ENCODE measurements around the gene CYTH3.
"Not testable (repeated sequence)": the region's sequence is repeated elsewhere in the genome, so short reads cannot be mapped to it uniquely, and the experiment has no call there.

CYTH3 gene

GRCh38 chr7:6272481-6273323 is at the start of gene CYTH3:
CYTH3 (minus strand) TSS chr7:6272624; CDS start chr7:6272507, 117 bp downstream.
- in situ Hi-C loops (cut with HindIII; ENCODE audit: low sequenced_read_pairs), result no loop called here

- in situ Hi-C loops (cut with HindIII; ENCODE audit: low sequenced_read_pairs), result no loop called here
Measured at GRCh38 chr7:6320791-6321190, 48.4 kb upstream of the CYTH3 start.

- in situ Hi-C loops (cut with HindIII; ENCODE audit: low sequenced_read_pairs), result loop anchor here (10.0 kb wide), 1 partner anchor 173 kb away; no protein-coding TSS in a partner anchor
Measured at GRCh38 chr7:6317797-6318438, 45.5 kb upstream of the CYTH3 start.

GRCh38 chr7:6316226-6316625 is 43.8 kb upstream of the CYTH3 start:
- in situ Hi-C loops (cut with HindIII; ENCODE audit: low sequenced_read_pairs), result loop anchor here (10.0 kb wide), 1 partner anchor 171 kb away; no protein-coding TSS in a partner anchor

- in situ Hi-C loops (cut with HindIII; ENCODE audit: low sequenced_read_pairs), result loop anchor here (10.0 kb wide), 1 partner anchor 171 kb away; no protein-coding TSS in a partner anchor
Measured at GRCh38 chr7:6315746-6316145, 43.3 kb upstream of the CYTH3 start.

- in situ Hi-C loops (cut with HindIII; ENCODE audit: low sequenced_read_pairs), result loop anchor here (10.0 kb wide), 1 partner anchor 166 kb away; no protein-coding TSS in a partner anchor
Measured at GRCh38 chr7:6310271-6310993, 38.0 kb upstream of the CYTH3 start.

- in situ Hi-C loops (cut with HindIII; ENCODE audit: low sequenced_read_pairs), result no loop called here
Measured at GRCh38 chr7:6307762-6308161, 35.3 kb upstream of the CYTH3 start.

GRCh38 chr7:6306471-6306870 is 34.0 kb upstream of the CYTH3 start:
- in situ Hi-C loops (cut with HindIII; ENCODE audit: low sequenced_read_pairs), result no loop called here

GRCh38 chr7:6305330-6305729 is 32.9 kb upstream of the CYTH3 start:
- in situ Hi-C loops (cut with HindIII; ENCODE audit: low sequenced_read_pairs), result no loop called here

- in situ Hi-C loops (cut with HindIII; ENCODE audit: low sequenced_read_pairs), result not testable (repeated sequence)
Measured at GRCh38 chr7:6301446-6301845, 29.0 kb upstream of the CYTH3 start.

- in situ Hi-C loops (cut with HindIII; ENCODE audit: low sequenced_read_pairs), result no loop called here
Measured at GRCh38 chr7:6299774-6300173, 27.4 kb upstream of the CYTH3 start.

GRCh38 chr7:6294839-6295238 is 22.4 kb upstream of the CYTH3 start:
- in situ Hi-C loops (cut with HindIII; ENCODE audit: low sequenced_read_pairs), result no loop called here

- in situ Hi-C loops (cut with HindIII; ENCODE audit: low sequenced_read_pairs), result no loop called here
Measured at GRCh38 chr7:6293202-6293601, 20.8 kb upstream of the CYTH3 start.

GRCh38 chr7:6291941-6292340 is 19.5 kb upstream of the CYTH3 start:
- in situ Hi-C loops (cut with HindIII; ENCODE audit: low sequenced_read_pairs), result not testable (repeated sequence)

- in situ Hi-C loops (cut with HindIII; ENCODE audit: low sequenced_read_pairs), result no loop called here
Measured at GRCh38 chr7:6291531-6291930, 19.1 kb upstream of the CYTH3 start.

GRCh38 chr7:6290319-6290741 is 17.9 kb upstream of the CYTH3 start:
- in situ Hi-C loops (cut with HindIII; ENCODE audit: low sequenced_read_pairs), result no loop called here

GRCh38 chr7:6288270-6288860 is 15.9 kb upstream of the CYTH3 start:
- in situ Hi-C loops (cut with HindIII; ENCODE audit: low sequenced_read_pairs), result no loop called here

GRCh38 chr7:6286486-6286885 is 14.1 kb upstream of the CYTH3 start:
- in situ Hi-C loops (cut with HindIII; ENCODE audit: low sequenced_read_pairs), result no loop called here

GRCh38 chr7:6284461-6285360 is 12.3 kb upstream of the CYTH3 start:
- in situ Hi-C loops (cut with HindIII; ENCODE audit: low sequenced_read_pairs), result no loop called here

GRCh38 chr7:6284055-6284400 is 11.6 kb upstream of the CYTH3 start:
- in situ Hi-C loops (cut with HindIII; ENCODE audit: low sequenced_read_pairs), result no loop called here

Data from DLD1 (cell line).